GM12875 (cell line): ENCODE results near the gene KPNA3.
"Not testable (repeated sequence)": the region's sequence is repeated elsewhere in the genome, so short reads cannot be mapped to it uniquely, and the experiment has no call there.

Experiments
- H3K4me3 ChIP-seq: one replicate; pipeline ENCODE4 v1.5.1; 2011; ENCODE audit warnings: low read depth, low read length, control low read depth
- CTCF ChIP-seq: IDR thresholded peaks from 2 replicates; pipeline ENCODE4 v1.5.1; 2011; ENCODE audit warnings: low read depth, mild to moderate bottlenecking, control low read depth, inconsistent platforms, low read length, moderate library complexity, borderline replicate concordance; ENCODE audit not compliant: insufficient read depth

KPNA3 gene

GRCh38 chr13:49821216-49822009, 28.9 kb upstream of the KPNA3 start:
- no peak for TF ChIP-seq CTCF
- H3K4me3 ChIP-seq = no peak overlapping the region

GRCh38 chr13:49820591-49821215, 28.2 kb upstream of the KPNA3 start:
- TF ChIP-seq CTCF = no peak
- no peak overlapping the region for H3K4me3 ChIP-seq

- H3K4me3 ChIP-seq = not testable (repeated sequence)
Measured at GRCh38 chr13:49816047-49816446, 23.6 kb upstream of the KPNA3 start.

GRCh38 chr13:49814551-49815270, 22.2 kb upstream of the KPNA3 start:
- TF ChIP-seq CTCF = no peak
- H3K4me3 ChIP-seq = no peak overlapping the region

GRCh38 chr13:49812812-49813211, 20.3 kb upstream of the KPNA3 start:
- no peak for TF ChIP-seq CTCF
- no peak overlapping the region for H3K4me3 ChIP-seq

GRCh38 chr13:49811527-49811908, 19.0 kb upstream of the KPNA3 start:
- no peak overlapping the region for H3K4me3 ChIP-seq
- TF ChIP-seq CTCF = no peak

GRCh38 chr13:49810567-49811526, 18.4 kb upstream of the KPNA3 start:
- no peak for TF ChIP-seq CTCF
- H3K4me3 ChIP-seq = no peak overlapping the region
